T-helper 1 cell treated with Interleukin-12 subunit alpha and Interleukin-12 subunit beta and Interleukin-4 antibody, amounts not matched to agents 30 μg/mL and 1 μg/mL, for 36 hours (primary cell): ENCODE data around the gene STK10.

Experiments
- H3K27ac Mint-ChIP-seq: one replicate; pipeline ENCODE4 v1.8.0; 2021; ENCODE audit warnings: mild to moderate bottlenecking, mixed read lengths
- H3K27me3 Mint-ChIP-seq: one replicate; pipeline ENCODE4 v1.8.0; 2021; ENCODE audit warnings: low read depth, mixed read lengths
- H3K36me3 Mint-ChIP-seq: one replicate; pipeline ENCODE4 v1.8.0; 2021; ENCODE audit warnings: low read depth, mixed read lengths
- H3K4me1 Mint-ChIP-seq: one replicate; pipeline ENCODE4 v1.8.0; 2021; ENCODE audit warnings: low read depth, mixed read lengths
- H3K4me3 Mint-ChIP-seq: one replicate; pipeline ENCODE4 v1.8.0; 2021; ENCODE audit warnings: mild to moderate bottlenecking, moderate library complexity, mixed read lengths
- H3K9me3 Mint-ChIP-seq: one replicate; pipeline ENCODE4 v1.8.0; 2021; ENCODE audit warnings: mixed read lengths

Gene STK10

GRCh38 chr5:172147857-172148256 lies 40.2 kb downstream of the STK10 start:
- peaks cover 43% of the 10 kb centered on the region for H3K36me3 Mint-ChIP-seq
- H3K27ac Mint-ChIP-seq: no peak overlapping the region
- no peaks in the 10 kb centered on the region for H3K9me3 Mint-ChIP-seq
- H3K27me3 Mint-ChIP-seq: no peaks in the 10 kb centered on the region
- no peak overlapping the region for H3K4me3 Mint-ChIP-seq
- peaks cover 46% of the 10 kb centered on the region for H3K4me1 Mint-ChIP-seq

DNA sequence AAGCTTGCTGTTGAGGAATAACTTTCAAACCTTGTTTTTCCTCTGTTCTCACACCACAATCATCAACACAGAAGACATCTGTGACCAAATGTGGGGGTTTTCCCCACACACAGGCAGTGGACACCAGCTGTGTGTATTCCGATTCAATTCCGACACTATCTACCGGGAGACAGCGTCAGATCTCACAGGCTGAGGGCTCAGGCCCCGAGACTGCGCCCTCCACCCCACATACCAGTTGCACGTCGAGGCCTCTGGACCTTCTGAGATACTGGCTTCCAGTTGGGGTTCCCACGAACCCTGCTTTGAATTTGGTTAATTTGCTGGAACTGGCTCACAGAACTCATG lies 41.3 kb downstream of the STK10 start:
- H3K27ac Mint-ChIP-seq: peak overlapping the region; percentile 31
- no peak overlapping the region for H3K4me3 Mint-ChIP-seq
- no peaks in the 10 kb centered on the region for H3K9me3 Mint-ChIP-seq
- peaks cover 32% of the 10 kb centered on the region for H3K36me3 Mint-ChIP-seq
- H3K4me1 Mint-ChIP-seq: peaks cover 44% of the 10 kb centered on the region
- H3K27me3 Mint-ChIP-seq: no peaks in the 10 kb centered on the region

- H3K36me3 Mint-ChIP-seq: peaks cover 30% of the 10 kb centered on the region
- peaks cover 40% of the 10 kb centered on the region for H3K4me1 Mint-ChIP-seq
- no peak overlapping the region for H3K27ac Mint-ChIP-seq
- no peak overlapping the region for H3K4me3 Mint-ChIP-seq
- no peaks in the 10 kb centered on the region for H3K27me3 Mint-ChIP-seq
- H3K9me3 Mint-ChIP-seq: no peaks in the 10 kb centered on the region
Measured at GRCh38 chr5:172145870-172146747, 41.9 kb downstream of the STK10 start.

- Mint-ChIP-seq H3K4me3 (no peak overlapping the region), H3K4me1 (peaks cover 36% of the 10 kb centered on the region), H3K27me3 (no peaks in the 10 kb centered on the region), H3K36me3 (peaks cover 23% of the 10 kb centered on the region), H3K27ac (no peak overlapping the region), H3K9me3 (no peaks in the 10 kb centered on the region)
Measured at GRCh38 chr5:172144931-172145869, 42.8 kb downstream of the STK10 start.

DNA sequence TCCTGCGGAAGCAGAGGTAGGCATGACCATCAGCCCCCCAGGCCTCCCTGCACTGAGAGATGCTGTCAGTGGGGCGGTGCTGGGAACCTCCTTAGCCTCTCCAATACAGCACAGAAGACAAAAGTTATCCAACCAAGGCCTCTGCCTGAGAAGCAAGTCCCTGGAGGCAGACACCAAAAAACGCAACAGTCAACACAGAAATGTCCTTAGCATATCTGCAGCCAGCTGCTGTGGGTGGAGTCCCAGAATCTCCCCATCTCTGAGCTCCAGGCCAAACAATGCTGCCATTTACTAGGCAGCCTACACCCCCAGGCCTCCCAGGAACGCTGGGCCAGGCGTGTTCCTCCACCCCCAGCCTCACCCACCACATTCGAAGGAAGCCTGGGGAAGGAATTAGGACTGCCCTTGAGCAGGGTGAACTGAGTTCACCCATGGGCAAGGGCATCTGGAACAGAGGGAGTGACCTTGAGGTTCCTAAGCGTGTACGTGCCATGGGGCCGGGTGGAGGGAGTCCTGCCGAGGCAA lies 43.7 kb downstream of the STK10 start:
- no peak overlapping the region for H3K4me3 Mint-ChIP-seq
- peaks cover 44% of the 10 kb centered on the region for H3K4me1 Mint-ChIP-seq
- no peaks in the 10 kb centered on the region for H3K9me3 Mint-ChIP-seq
- H3K36me3 Mint-ChIP-seq: peaks cover 31% of the 10 kb centered on the region
- no peaks in the 10 kb centered on the region for H3K27me3 Mint-ChIP-seq
- H3K27ac Mint-ChIP-seq: no peak overlapping the region

DNA sequence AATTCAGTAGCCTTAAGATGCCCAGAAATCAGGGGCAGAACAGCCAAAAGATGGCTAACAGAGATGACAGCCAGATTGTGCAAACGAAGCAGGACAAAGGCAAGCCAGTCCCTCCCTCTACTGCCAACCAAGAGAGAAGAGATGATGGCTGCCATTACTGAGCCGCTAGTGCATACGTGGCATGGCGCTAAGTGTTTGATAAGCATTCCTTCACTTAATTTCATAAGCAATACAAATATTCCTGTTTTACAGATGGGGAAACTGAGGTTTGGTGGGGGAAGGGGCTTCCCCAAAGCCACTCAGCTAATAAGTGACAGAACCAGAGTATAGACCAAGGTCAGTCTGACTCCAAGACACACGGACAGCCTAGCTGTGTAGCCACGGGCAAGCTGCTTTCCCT lies 44.1 kb downstream of the STK10 start:
- H3K27me3 Mint-ChIP-seq: no peaks in the 10 kb centered on the region
- H3K9me3 Mint-ChIP-seq: no peaks in the 10 kb centered on the region
- peaks cover 36% of the 10 kb centered on the region for H3K36me3 Mint-ChIP-seq
- H3K27ac Mint-ChIP-seq: no peak overlapping the region
- H3K4me1 Mint-ChIP-seq: peaks cover 46% of the 10 kb centered on the region
- no peak overlapping the region for H3K4me3 Mint-ChIP-seq

DNA sequence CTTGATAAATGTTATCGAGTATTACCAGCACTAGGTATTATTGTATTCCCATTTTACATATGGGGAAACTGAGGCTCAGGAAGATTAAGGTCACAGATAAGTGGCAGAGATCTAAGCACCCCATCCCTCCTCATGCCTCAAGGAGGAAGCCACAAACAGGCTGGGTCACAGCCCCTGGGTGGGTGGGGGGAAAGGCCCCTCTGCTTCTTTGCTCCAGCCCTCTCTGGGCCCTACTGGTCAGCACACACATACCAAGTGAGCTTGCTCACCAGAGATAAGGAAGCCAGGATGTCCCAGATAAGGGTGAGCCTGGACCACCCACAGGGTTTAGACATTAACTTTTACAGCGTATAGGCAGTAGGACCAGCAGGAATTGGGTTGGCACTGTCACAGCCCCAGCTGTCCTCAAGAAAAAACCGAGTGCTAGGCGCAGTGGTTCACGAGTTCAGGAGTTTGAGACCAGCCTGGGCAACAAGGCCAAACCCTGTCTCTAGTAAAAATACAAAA lies 45.3 kb downstream of the STK10 start:
- no peaks in the 10 kb centered on the region for H3K9me3 Mint-ChIP-seq
- H3K27ac Mint-ChIP-seq: no peak overlapping the region
- H3K27me3 Mint-ChIP-seq: no peaks in the 10 kb centered on the region
- peaks cover 31% of the 10 kb centered on the region for H3K36me3 Mint-ChIP-seq
- H3K4me3 Mint-ChIP-seq: no peak overlapping the region
- peaks cover 46% of the 10 kb centered on the region for H3K4me1 Mint-ChIP-seq

DNA sequence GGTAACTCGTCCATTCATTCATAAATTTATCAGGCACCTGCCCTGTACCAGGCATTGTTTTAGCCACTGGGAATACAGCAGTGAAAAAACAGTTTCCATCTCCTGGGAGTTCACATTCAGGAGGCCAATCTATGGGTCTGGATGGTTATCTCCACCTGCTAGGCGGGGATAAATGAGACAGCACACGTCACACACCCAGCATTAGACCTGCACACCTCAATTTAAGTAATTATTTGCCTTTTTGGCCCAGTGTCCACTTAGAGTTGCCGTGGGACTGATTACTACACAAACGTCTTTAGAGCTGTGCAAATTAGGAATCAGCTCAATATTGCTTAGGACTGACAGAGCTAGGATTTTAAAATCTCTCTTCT lies 46.1 kb downstream of the STK10 start:
- H3K9me3 Mint-ChIP-seq: no peaks in the 10 kb centered on the region
- no peak overlapping the region for H3K4me3 Mint-ChIP-seq
- no peak overlapping the region for H3K27ac Mint-ChIP-seq
- no peaks in the 10 kb centered on the region for H3K27me3 Mint-ChIP-seq
- H3K36me3 Mint-ChIP-seq: peaks cover 28% of the 10 kb centered on the region
- peaks cover 44% of the 10 kb centered on the region for H3K4me1 Mint-ChIP-seq

DNA sequence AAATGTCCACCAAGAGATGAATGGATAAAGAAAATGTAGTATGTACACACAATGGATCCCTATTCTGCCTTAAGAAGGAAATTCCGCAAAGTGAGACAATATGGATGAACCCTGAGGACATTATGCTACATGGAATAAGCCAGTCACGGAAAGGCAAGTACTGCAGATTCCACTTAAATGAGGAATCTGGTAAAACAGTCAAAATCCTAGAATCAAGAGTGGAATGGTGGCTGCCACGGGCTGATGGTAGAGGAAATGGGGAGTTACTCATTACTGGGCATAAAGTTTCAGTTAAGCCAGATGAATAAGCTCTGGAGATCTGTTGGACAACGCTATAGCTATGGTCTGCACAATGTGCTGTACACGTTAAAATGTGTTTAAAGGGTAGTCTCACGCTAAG lies 47.2 kb downstream of the STK10 start:
- Mint-ChIP-seq H3K4me3 (no peak overlapping the region), H3K36me3 (peaks cover 20% of the 10 kb centered on the region), H3K27me3 (no peaks in the 10 kb centered on the region), H3K4me1 (peaks cover 38% of the 10 kb centered on the region), H3K27ac (no peak overlapping the region), H3K9me3 (no peaks in the 10 kb centered on the region)

- peaks cover 18% of the 10 kb centered on the region for H3K36me3 Mint-ChIP-seq
- no peaks in the 10 kb centered on the region for H3K27me3 Mint-ChIP-seq
- H3K9me3 Mint-ChIP-seq: no peaks in the 10 kb centered on the region
- H3K4me1 Mint-ChIP-seq: peaks cover 43% of the 10 kb centered on the region
- no peak overlapping the region for H3K4me3 Mint-ChIP-seq
- no peak overlapping the region for H3K27ac Mint-ChIP-seq
Measured at GRCh38 chr5:172140120-172140519, 47.9 kb downstream of the STK10 start.

DNA sequence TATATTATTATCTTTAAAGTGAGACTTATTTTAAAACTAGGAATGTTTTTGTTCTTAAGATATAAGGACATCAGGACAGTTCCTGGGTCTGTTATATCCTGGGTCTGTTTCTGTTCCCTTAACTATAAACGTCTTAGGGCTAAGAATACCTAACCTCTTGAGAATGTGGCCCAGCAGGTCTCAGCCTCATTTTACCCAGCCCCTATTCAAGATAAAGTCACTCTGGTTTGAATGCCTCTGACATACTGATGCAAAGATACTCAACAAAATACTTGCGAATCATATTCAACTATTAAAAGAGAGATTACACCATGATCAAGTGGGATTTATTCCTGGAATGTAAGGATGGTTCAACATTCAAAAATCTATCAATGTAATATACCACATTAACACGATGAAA lies 51.0 kb downstream of the STK10 start:
- no peaks in the 10 kb centered on the region for H3K9me3 Mint-ChIP-seq
- H3K4me1 Mint-ChIP-seq: peaks cover 49% of the 10 kb centered on the region
- H3K27me3 Mint-ChIP-seq: no peaks in the 10 kb centered on the region
- H3K36me3 Mint-ChIP-seq: peaks cover 30% of the 10 kb centered on the region
- H3K27ac Mint-ChIP-seq: no peak overlapping the region
- no peak overlapping the region for H3K4me3 Mint-ChIP-seq

- Mint-ChIP-seq H3K9me3 (no peaks in the 10 kb centered on the region), H3K27ac (peak overlapping the region; percentile 81), H3K4me3 (peak overlapping the region; percentile 10), H3K27me3 (no peaks in the 10 kb centered on the region), H3K4me1 (peaks cover 45% of the 10 kb centered on the region), H3K36me3 (peaks cover 29% of the 10 kb centered on the region)
Measured at GRCh38 chr5:172133359-172134029, 54.5 kb downstream of the STK10 start.

GRCh38 chr5:172131690-172132089 lies 56.3 kb downstream of the STK10 start:
- H3K36me3 Mint-ChIP-seq: peaks cover 39% of the 10 kb centered on the region
- no peaks in the 10 kb centered on the region for H3K9me3 Mint-ChIP-seq
- H3K27ac Mint-ChIP-seq: no peak overlapping the region
- H3K4me1 Mint-ChIP-seq: peaks cover 46% of the 10 kb centered on the region
- H3K4me3 Mint-ChIP-seq: no peak overlapping the region
- no peaks in the 10 kb centered on the region for H3K27me3 Mint-ChIP-seq

DNA sequence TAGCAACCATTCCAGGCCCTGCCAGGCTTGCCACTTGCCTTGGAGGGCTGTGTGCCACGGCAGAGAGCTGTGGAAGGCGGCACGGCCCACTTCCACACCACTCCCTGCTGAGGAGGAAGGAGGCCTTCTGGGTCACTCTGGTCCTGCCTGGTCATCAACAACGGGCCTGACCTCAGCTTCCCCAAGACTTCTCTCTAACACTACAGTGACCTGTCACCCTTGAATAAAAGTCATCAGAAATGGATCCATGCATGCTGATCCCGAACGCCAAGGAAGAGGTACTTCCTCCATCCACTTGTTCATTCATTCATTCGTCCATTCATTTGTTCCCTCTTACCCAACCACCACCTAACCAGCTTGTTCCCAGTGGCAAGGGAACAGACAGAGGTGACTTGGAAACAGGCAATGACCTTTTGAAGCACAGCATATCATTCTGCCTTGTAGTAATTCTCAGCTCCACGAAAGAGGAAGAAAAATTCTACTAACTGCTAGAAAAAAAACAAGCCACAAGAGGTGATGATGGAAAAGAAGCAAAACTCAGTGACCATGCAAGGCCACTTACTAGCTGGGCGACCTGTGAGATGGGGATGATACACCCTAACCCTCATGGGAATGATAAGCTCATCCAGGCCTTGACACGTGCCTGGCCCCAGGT lies 58.6 kb downstream of the STK10 start:
- no peaks in the 10 kb centered on the region for H3K9me3 Mint-ChIP-seq
- no peak overlapping the region for H3K27ac Mint-ChIP-seq
- H3K36me3 Mint-ChIP-seq: peaks cover 50% of the 10 kb centered on the region
- H3K4me1 Mint-ChIP-seq: peaks cover 37% of the 10 kb centered on the region
- no peak overlapping the region for H3K4me3 Mint-ChIP-seq
- H3K27me3 Mint-ChIP-seq: no peaks in the 10 kb centered on the region
